GM23338 (cell line): Measurements from ENCODE around the gene CUEDC1. TPM values are rescaled to one million over a fixed set of nuclear protein-coding genes. Genes with fewer than 3 reads are reported as not detected.
A peak's percentile ranks its signal among the peaks of the same experiment; 100 is the strongest.

Experiments
- ATAC-seq: fragments of 200-7000 bp; cut with Tn5 transposase; 3 replicates; pipeline ENCODE4 v1.9.1; 2020
- DNase-seq: peaks from one replicate; pipeline ENCODE4 v3.0.0-alpha.2; 2015; ENCODE audit warnings: low spot score
- H2AFZ ChIP-seq: fragments of 200-600 bp; sonication (generic); 2 replicates; pipeline ENCODE4 v1.8.0; 2016; ENCODE audit warnings: antibody characterized with exemption, mild to moderate bottlenecking, moderate library complexity
- H3F3A ChIP-seq: fragments of 200-600 bp; sonication (generic); replicated peaks from 2 replicates; pipeline ENCODE4 v1.8.0; 2017; ENCODE audit warnings: antibody characterized with exemption, mixed run types, low read depth
- H3K27ac ChIP-seq: fragments of 200-600 bp; sonication (generic); 2 replicates; pipeline ENCODE4 v1.6.1; 2016; ENCODE audit warnings: low read depth
- H3K27me3 ChIP-seq: fragments of 200-600 bp; sonication (generic); 2 replicates; pipeline ENCODE4 v1.8.0; 2016; ENCODE audit warnings: mild to moderate bottlenecking, mixed run types, moderate library complexity; ENCODE audit not compliant: insufficient read depth
- H3K36me3 ChIP-seq: fragments of 200-600 bp; sonication (generic); 2 replicates; pipeline ENCODE4 v1.8.0; 2016; ENCODE audit warnings: mild to moderate bottlenecking; ENCODE audit not compliant: insufficient read depth
- H3K4me1 ChIP-seq: fragments of 200-600 bp; sonication (generic); 2 replicates; pipeline ENCODE4 v1.8.0; 2016; ENCODE audit warnings: mild to moderate bottlenecking, moderate library complexity; ENCODE audit not compliant: insufficient read depth
- H3K4me2 ChIP-seq: fragments of 200-600 bp; sonication (generic); 2 replicates; pipeline ENCODE4 v1.7.1; 2017; ENCODE audit warnings: mixed run types
- H3K4me3 ChIP-seq: fragments of 200-600 bp; sonication (generic); 2 replicates; pipeline ENCODE4 v1.6.1; 2016; ENCODE audit warnings: mixed run types
- H3K79me2 ChIP-seq: fragments of 200-600 bp; sonication (generic); replicated peaks from 2 replicates; pipeline ENCODE4 v1.8.0; 2017; ENCODE audit warnings: mild to moderate bottlenecking; ENCODE audit not compliant: insufficient read depth
- H3K9me2 ChIP-seq: fragments of 200-600 bp; sonication (generic); 2 replicates; pipeline ENCODE4 v1.8.0; 2017; ENCODE audit not compliant: insufficient read depth
- H4K20me1 ChIP-seq: fragments of 200-600 bp; sonication (generic); replicated peaks from 2 replicates; pipeline ENCODE4 v1.8.0; 2017; ENCODE audit warnings: mild to moderate bottlenecking; ENCODE audit not compliant: insufficient read depth
- H3K27ac Mint-ChIP-seq: 2 replicates; pipeline ENCODE4 v1.8.0; 2020; ENCODE audit warnings: inconsistent platforms, mild to moderate bottlenecking, moderate library complexity, mixed read lengths
- H3K27me3 Mint-ChIP-seq: 3 replicates; pipeline ENCODE4 v1.8.0; 2022; ENCODE audit warnings: low read depth, mild to moderate bottlenecking, moderate library complexity, mixed read lengths, inconsistent platforms; ENCODE audit not compliant: insufficient read depth, poor library complexity
- H3K36me3 Mint-ChIP-seq: 3 replicates; pipeline ENCODE4 v1.8.0; 2021; ENCODE audit warnings: low read depth, mild to moderate bottlenecking, inconsistent platforms, moderate library complexity, mixed read lengths
- H3K4me1 Mint-ChIP-seq: 3 replicates; pipeline ENCODE4 v1.8.0; 2020; ENCODE audit warnings: mild to moderate bottlenecking, inconsistent platforms, mixed read lengths
- H3K4me3 Mint-ChIP-seq: 3 replicates; pipeline ENCODE4 v1.8.0; 2021; ENCODE audit warnings: moderate library complexity, mild to moderate bottlenecking, inconsistent platforms, mixed read lengths
- H3K9me3 Mint-ChIP-seq: 3 replicates; pipeline ENCODE4 v1.8.0; 2020; ENCODE audit warnings: moderate library complexity, mild to moderate bottlenecking, inconsistent platforms, mixed read lengths
- CREB1 ChIP-seq: fragments of 250-450 bp; sonication (Bioruptor Pico); IDR thresholded peaks from 2 replicates; pipeline ENCODE4 v1.5.0; 2020; ENCODE audit warnings: low read depth, mild to moderate bottlenecking, moderate library complexity
- CTCF ChIP-seq, 2 experiments: fragments of 200-600 bp in 1 of 2; sonication (generic) in 1 of 2; conservative IDR thresholded peaks; 2 replicates each; pipeline versions ENCODE4 v1.5.1 to v1.6.1; 2016 to 2017; ENCODE audit warnings: antibody characterized with exemption in 2 of 2, low read depth in 2 of 2, mild to moderate bottlenecking in 2 of 2, moderate library complexity in 1 of 2
- ETS1 ChIP-seq: IDR thresholded peaks from 2 replicates; pipeline ENCODE4 v1.6.1; 2016; ENCODE audit warnings: antibody characterized with exemption
- EZH2 ChIP-seq: fragments of 200-600 bp; sonication (generic); IDR thresholded peaks from one replicate; pipeline ENCODE4 v1.8.0; 2017; ENCODE audit warnings: antibody characterized with exemption, mild to moderate bottlenecking, low read depth; ENCODE audit not compliant: unreplicated experiment
- EZH2phosphoT487 ChIP-seq: fragments of 200-600 bp; sonication (generic); IDR thresholded peaks from one replicate; pipeline ENCODE4 v1.8.1; 2018; ENCODE audit warnings: antibody characterized with exemption; ENCODE audit not compliant: unreplicated experiment
- JUNB ChIP-seq: IDR thresholded peaks from one replicate; pipeline ENCODE4 v1.6.1; 2016; ENCODE audit warnings: antibody characterized with exemption; ENCODE audit not compliant: unreplicated experiment
- NANOG ChIP-seq: IDR thresholded peaks from 2 replicates; pipeline ENCODE4 v1.6.1; 2016; ENCODE audit warnings: antibody characterized with exemption, borderline replicate concordance
- POLR2AphosphoS5 ChIP-seq: IDR thresholded peaks from 2 replicates; pipeline ENCODE4 v1.6.1; 2016; ENCODE audit warnings: antibody characterized with exemption, low read depth
- REST ChIP-seq: IDR thresholded peaks from one replicate; pipeline ENCODE4 v1.6.1; 2018; ENCODE audit warnings: antibody characterized with exemption; ENCODE audit not compliant: unreplicated experiment
- STAT1 ChIP-seq: IDR thresholded peaks from one replicate; pipeline ENCODE4 v1.6.1; 2016; ENCODE audit warnings: antibody characterized with exemption; ENCODE audit not compliant: unreplicated experiment
- ZNF114 ChIP-seq: fragments of 250-450 bp; sonication (Bioruptor Pico); IDR thresholded peaks from 2 replicates; pipeline ENCODE4 v1.5.0; 2020; ENCODE audit warnings: mild to moderate bottlenecking, moderate library complexity
- ZNF331 ChIP-seq: fragments of 250-450 bp; sonication (Bioruptor Pico); IDR thresholded peaks from 2 replicates; pipeline ENCODE4 v1.5.0; 2020; ENCODE audit warnings: low read depth, mild to moderate bottlenecking, moderate library complexity
- ZNF462 ChIP-seq: fragments of 250-450 bp; sonication (Bioruptor Pico); IDR thresholded peaks from 2 replicates; pipeline ENCODE4 v1.5.0; 2020; ENCODE audit warnings: mild to moderate bottlenecking, moderate library complexity
- polyA plus RNA-seq: library from polyadenylated mRNA; unstranded; fragments of >200 nt; fragmentation: Nextera tagmentation; extraction: Ambion mirVana; gene quantifications from 2 replicates; pipeline ENCODE4 v1.2.1, GENCODE V29; 2016
- total RNA-seq: library from RNA; depleted of rRNA; stranded (reverse); fragments of >200 nt; shearing (Covaris generic); gene quantifications from 2 replicates; pipeline ENCODE4 v1.2.3, GENCODE V29; 2014

CUEDC1 gene
- total and polyA plus RNA-seq, 2 experiments from 2014 or later: 3.0 to 7.7 TPM

GRCh38 chr17:57911834-57912673 lies 43.2 kb downstream of the CUEDC1 start:
- Histone ChIP-seq H3K9me2 (no peaks in the 10 kb centered on the region), H2AFZ (peak overlapping the region; percentile 21; the same call in 1 of the 2 replicates), H3K79me2 (no peaks in the 10 kb centered on the region), H3K27me3 (no peaks in the 10 kb centered on the region), H3K4me1 (peaks cover 35% of the 10 kb centered on the region), H3F3A (peaks cover 15% of the 10 kb centered on the region), H3K4me2 (no peak overlapping the region), H3K27ac (no peak overlapping the region), H3K36me3 (no peaks in the 10 kb centered on the region), H3K4me3 (no peak overlapping the region), H4K20me1 (no peaks in the 10 kb centered on the region)
- Mint-ChIP-seq H3K9me3 (no peaks in the 10 kb centered on the region; the same call in 2 of the 3 replicates), H3K27ac (no peak overlapping the region), H3K36me3 (no peaks in the 10 kb centered on the region), H3K27me3 (peaks cover 13% of the 10 kb centered on the region), H3K4me1 (peaks cover 61% of the 10 kb centered on the region), H3K4me3 (no peak overlapping the region)
- TF ChIP-seq STAT1 (no peak), CTCF (conservative IDR thresholded peaks at IDR 0.05; ENCODE audit: low read depth in 2 of 2) (no peak), NANOG (no peak), POLR2AphosphoS5 (no peak), JUNB (no peak), ZNF331 (no peak), EZH2phosphoT487 (no peak), REST (no peak), CREB1 (CRISPR knock-in tag) (no peak), ZNF462 (CRISPR knock-in tag) (no peak), ZNF114 (CRISPR knock-in tag) (no peak), ETS1 (no peak), EZH2 (no peak)
- DNase-seq (peak; percentile 41), ATAC-seq (peak; percentile 44)
